ENCODE results near the gene HEATR9. TPM values are rescaled to one million over a fixed set of nuclear protein-coding genes. Genes with fewer than 3 reads are reported as not detected.

Gene HEATR9
- total and polyA plus RNA-seq, 2 experiments from 2014 or later: not detected

DNA sequence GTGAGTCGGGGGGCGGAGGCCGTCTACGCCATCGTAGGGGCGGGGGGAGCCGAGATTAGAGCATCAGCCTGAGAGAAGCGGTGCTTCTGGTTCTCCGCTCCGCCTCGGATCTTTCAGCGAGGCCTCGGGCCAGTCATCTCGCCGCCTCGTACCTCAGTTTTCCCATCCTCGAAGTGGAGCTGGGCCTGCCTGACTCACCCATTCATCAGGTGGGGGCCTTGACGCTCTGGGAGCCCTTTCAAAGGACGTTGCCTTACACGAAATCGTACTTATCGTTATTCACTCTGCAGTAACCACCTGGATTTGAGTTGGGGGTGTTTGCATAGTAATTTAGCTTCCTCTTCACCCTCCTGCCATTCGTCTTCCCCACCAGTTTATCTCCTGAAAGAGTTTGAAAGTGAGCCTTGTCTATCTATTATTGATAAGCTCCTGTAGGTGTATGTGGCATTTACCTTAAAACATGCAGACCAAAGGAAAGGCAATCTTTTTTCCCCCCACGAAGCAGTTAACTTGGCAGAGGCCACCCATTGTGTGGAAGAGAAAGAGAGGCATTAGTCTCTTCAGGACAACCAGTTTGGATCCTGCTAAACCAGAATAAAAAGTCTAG, 58.7 kb downstream of the HEATR9 start:
- under 1% methylated on average over 16 of the region's 24 CpGs for WGBS (ENCODE audit: low lambda C conversion rate, missing lambda C conversion rate)
- Histone ChIP-seq H3K79me2 (peaks cover 52% of the 10 kb centered on the region), H2AFZ (peak overlapping the region; percentile 34)

DNA sequence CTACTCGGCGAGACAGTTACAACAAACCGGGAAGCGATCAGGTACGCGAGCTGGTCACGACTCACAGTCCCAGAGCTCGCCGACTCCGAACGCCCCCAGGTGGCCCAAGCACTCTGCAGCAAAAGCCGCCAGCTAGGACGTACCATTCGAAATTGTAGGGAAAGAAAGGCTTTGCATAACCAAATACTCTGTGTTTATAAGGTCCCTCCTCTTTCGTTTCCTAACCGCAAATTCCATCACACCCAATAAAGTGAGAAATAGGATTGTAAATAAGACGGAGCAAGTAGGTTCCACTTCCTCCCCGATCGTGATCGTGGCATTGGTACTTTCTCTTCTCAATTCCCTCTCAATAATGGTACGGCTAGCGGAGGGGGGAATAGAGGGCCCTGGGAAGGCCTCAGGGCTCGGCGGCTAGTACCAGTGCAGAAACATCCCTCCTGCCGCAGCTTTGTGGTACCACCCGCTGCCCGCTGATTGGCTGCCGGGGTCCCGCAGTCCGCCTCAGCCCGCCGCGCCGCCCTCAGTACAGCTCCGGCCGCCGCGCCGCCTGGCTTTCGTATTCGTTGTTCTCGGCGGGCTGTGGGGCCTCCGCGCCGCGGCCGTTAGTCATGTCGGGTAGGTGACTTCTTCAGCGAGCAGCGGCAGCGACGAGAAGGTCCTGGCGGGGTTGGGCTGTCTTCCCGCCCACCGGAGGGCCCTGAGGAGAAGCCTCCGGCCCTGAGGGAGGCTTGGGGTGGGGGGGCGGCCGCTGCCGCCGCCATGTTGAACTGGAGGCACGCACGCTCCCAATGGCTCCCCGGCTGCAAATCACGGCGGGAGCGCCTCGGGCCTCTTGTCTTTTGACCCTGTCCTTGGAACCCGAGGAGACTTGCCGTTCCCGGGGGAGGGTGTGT, 59.5 kb downstream of the HEATR9 start, which contains the start of gene TAF15:
TSS of gene TAF15 (plus strand) at position 523 of the 893 bp plus-strand sequence. CDS start at position 609, 86 bp downstream.
- Histone ChIP-seq H3K27me3 (no peaks in the 10 kb centered on the region), H4K20me1 (ENCODE audit: insufficient read depth, poor library complexity, severe bottlenecking) (peaks cover 41% of the 10 kb centered on the region), H3K4me3 (peak within 1 kb of the TSS; percentile 71), H3K9me3 (ENCODE audit: low read depth) (no peaks in the 10 kb centered on the region), H3K9me2 (replicated peaks; ENCODE audit: insufficient read depth) (no peaks in the 10 kb centered on the region), H2AFZ (peak within 1 kb of the TSS; percentile 34), H3K4me1 (ENCODE audit: insufficient read depth) (peaks cover 14% of the 10 kb centered on the region), H3K36me3 (replicated peaks; ENCODE audit: insufficient read depth, low read depth) (no peaks in the 10 kb centered on the region), H3K4me2 (peak within 1 kb of the TSS; percentile 81), H3K79me2 (peaks cover 45% of the 10 kb centered on the region), H3K27ac (peak within 1 kb of the TSS; percentile 93)
- 2% methylated on average over 64 of the region's 71 CpGs for WGBS (ENCODE audit: low lambda C conversion rate, missing lambda C conversion rate)
- TF ChIP-seq, protein P1, sequence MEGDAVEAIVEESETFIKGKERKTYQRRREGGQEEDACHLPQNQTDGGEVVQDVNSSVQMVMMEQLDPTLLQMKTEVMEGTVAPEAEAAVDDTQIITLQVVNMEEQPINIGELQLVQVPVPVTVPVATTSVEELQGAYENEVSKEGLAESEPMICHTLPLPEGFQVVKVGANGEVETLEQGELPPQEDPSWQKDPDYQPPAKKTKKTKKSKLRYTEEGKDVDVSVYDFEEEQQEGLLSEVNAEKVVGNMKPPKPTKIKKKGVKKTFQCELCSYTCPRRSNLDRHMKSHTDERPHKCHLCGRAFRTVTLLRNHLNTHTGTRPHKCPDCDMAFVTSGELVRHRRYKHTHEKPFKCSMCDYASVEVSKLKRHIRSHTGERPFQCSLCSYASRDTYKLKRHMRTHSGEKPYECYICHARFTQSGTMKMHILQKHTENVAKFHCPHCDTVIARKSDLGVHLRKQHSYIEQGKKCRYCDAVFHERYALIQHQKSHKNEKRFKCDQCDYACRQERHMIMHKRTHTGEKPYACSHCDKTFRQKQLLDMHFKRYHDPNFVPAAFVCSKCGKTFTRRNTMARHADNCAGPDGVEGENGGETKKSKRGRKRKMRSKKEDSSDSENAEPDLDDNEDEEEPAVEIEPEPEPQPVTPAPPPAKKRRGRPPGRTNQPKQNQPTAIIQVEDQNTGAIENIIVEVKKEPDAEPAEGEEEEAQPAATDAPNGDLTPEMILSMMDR (IDR thresholded peaks at IDR 0.05; ENCODE audit: poor library complexity): peak; percentile 79
- no peak for TF ChIP-seq EZH2phosphoT487 (IDR thresholded peaks at IDR 0.05; ENCODE audit: low read depth, severe bottlenecking, unreplicated experiment)
- peak; percentile 99 for DNase-seq (ENCODE audit: low spot score)

More for the DNA sequence above, 58.7 kb downstream of the HEATR9 start:
- Histone ChIP-seq H3K27me3 (no peaks in the 10 kb centered on the region), H3K27ac (peak overlapping the region; percentile 93), H3K9me2 (replicated peaks; ENCODE audit: insufficient read depth) (no peaks in the 10 kb centered on the region), H3K4me3 (peak overlapping the region; percentile 71), H3K9me3 (ENCODE audit: low read depth) (no peaks in the 10 kb centered on the region), H3K4me2 (peak overlapping the region; percentile 81), H4K20me1 (ENCODE audit: insufficient read depth, poor library complexity, severe bottlenecking) (peaks cover 49% of the 10 kb centered on the region), H3K4me1 (ENCODE audit: insufficient read depth) (peaks cover 14% of the 10 kb centered on the region), H3K36me3 (replicated peaks; ENCODE audit: insufficient read depth, low read depth) (no peaks in the 10 kb centered on the region)
- TF ChIP-seq EZH2phosphoT487 (IDR thresholded peaks at IDR 0.05; ENCODE audit: low read depth, severe bottlenecking, unreplicated experiment): no peak
- TF ChIP-seq EZH2 (IDR thresholded peaks at IDR 0.05; ENCODE audit: borderline replicate concordance): no peak
- TF ChIP-seq, protein P1 (IDR thresholded peaks at IDR 0.05; ENCODE audit: poor library complexity): no peak
- DNase-seq (ENCODE audit: low spot score): peak; percentile 66

DNA sequence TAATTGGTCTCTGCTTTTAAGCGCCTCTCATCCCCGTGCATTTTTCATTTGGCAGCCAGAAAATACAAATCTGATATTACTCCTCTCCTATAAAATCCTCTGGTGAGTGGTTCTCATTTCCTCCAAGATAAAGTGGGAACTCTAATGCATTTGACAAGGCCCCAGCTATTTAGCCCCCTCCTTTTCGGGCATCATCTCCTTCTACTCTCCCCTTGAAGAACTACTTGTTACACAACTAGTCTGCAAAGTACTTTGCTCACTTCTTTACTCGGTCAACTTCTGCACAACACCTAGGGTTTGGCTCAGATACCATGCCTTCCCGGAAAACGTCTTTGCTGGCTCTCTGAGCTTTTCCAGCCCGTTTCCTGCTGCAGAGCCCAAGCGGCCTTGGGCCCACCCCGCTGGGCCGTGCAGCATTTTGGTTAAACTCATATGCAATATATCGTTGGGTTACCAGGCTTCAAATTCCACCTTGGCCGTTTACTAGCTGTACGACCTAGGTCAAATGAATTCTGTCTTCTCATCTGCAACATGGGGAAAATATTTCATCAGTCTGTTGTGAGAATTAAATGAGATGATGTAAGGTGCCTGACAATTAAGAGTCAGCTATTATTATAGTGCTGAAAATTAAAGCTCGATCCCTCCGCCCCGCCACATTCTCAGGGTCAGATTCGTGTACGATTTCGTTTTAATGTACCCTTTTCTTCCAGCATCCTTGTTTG, 60.3 kb downstream of the HEATR9 start:
- Histone ChIP-seq H3K27ac (peak overlapping the region; percentile 93), H2AFZ (peak overlapping the region; percentile 17), H3K79me2 (peaks cover 37% of the 10 kb centered on the region), H3K4me2 (peak overlapping the region; percentile 73), H3K4me1 (ENCODE audit: insufficient read depth) (peaks cover 14% of the 10 kb centered on the region), H3K4me3 (peak overlapping the region; percentile 2), H3K9me2 (replicated peaks; ENCODE audit: insufficient read depth) (no peaks in the 10 kb centered on the region), H3K9me3 (ENCODE audit: low read depth) (no peaks in the 10 kb centered on the region), H3K36me3 (replicated peaks; ENCODE audit: insufficient read depth, low read depth) (no peaks in the 10 kb centered on the region), H3K27me3 (no peaks in the 10 kb centered on the region), H4K20me1 (ENCODE audit: insufficient read depth, poor library complexity, severe bottlenecking) (peaks cover 33% of the 10 kb centered on the region)
- WGBS (ENCODE audit: low lambda C conversion rate, missing lambda C conversion rate): 32% methylated on average over 19 of the region's 19 CpGs
- no peak for DNase-seq (ENCODE audit: low spot score)
- TF ChIP-seq EZH2phosphoT487 (IDR thresholded peaks at IDR 0.05; ENCODE audit: low read depth, severe bottlenecking, unreplicated experiment): no peak
- TF ChIP-seq EZH2 (IDR thresholded peaks at IDR 0.05; ENCODE audit: borderline replicate concordance): no peak
- TF ChIP-seq, protein P1 (IDR thresholded peaks at IDR 0.05; ENCODE audit: poor library complexity): no peak

Measured in hepatocyte (in vitro differentiated cells).